ENCODE results near the gene TNIK.
"Not testable (repeated sequence)": the region's sequence is repeated elsewhere in the genome, so short reads cannot be mapped to it uniquely, and the experiment has no call there.

Gene TNIK

GRCh38 chr3:171248426-171249111, 211.6 kb downstream of the TNIK start:
- peak; percentile 70 for DNase-seq

- DNase-seq: no peak
Measured at GRCh38 chr3:171245796-171246765, 214.1 kb downstream of the TNIK start.

- no peak for DNase-seq
Measured at GRCh38 chr3:171242951-171243350, 217.3 kb downstream of the TNIK start.

- DNase-seq: no peak
Measured at GRCh38 chr3:171242170-171242569, 218.0 kb downstream of the TNIK start.

- not testable (repeated sequence) for DNase-seq
Measured at GRCh38 chr3:171241655-171242054, 218.6 kb downstream of the TNIK start.

GRCh38 chr3:171240504-171240835, 219.7 kb downstream of the TNIK start:
- no peak for DNase-seq

GRCh38 chr3:171239757-171240503, 220.3 kb downstream of the TNIK start:
- no peak for DNase-seq

- no peak for DNase-seq
Measured at GRCh38 chr3:171237009-171237385, 223.2 kb downstream of the TNIK start.

- no peak for DNase-seq
Measured at GRCh38 chr3:171236265-171237008, 223.8 kb downstream of the TNIK start.

GRCh38 chr3:171234298-171235010, 225.8 kb downstream of the TNIK start:
- no peak for DNase-seq

GRCh38 chr3:171231361-171231760, 228.8 kb downstream of the TNIK start:
- DNase-seq: no peak

- no peak for DNase-seq
Measured at GRCh38 chr3:171230865-171231264, 229.3 kb downstream of the TNIK start.

- no peak for DNase-seq
Measured at GRCh38 chr3:171229173-171229572, 231.0 kb downstream of the TNIK start.

GRCh38 chr3:171228240-171228639, 232.0 kb downstream of the TNIK start:
- DNase-seq: no peak

- no peak for DNase-seq
Measured at GRCh38 chr3:171227828-171228227, 232.4 kb downstream of the TNIK start.

GRCh38 chr3:171227359-171227758, 232.8 kb downstream of the TNIK start:
- no peak for DNase-seq

- no peak for DNase-seq
Measured at GRCh38 chr3:171226794-171227193, 233.4 kb downstream of the TNIK start.

- no peak for DNase-seq
Measured at GRCh38 chr3:171225708-171226107, 234.5 kb downstream of the TNIK start.

GRCh38 chr3:171225165-171225564, 235.0 kb downstream of the TNIK start:
- DNase-seq: peak; percentile 69

- DNase-seq: no peak
Measured at GRCh38 chr3:171223396-171223795, 236.8 kb downstream of the TNIK start.

- DNase-seq: no peak
Measured at GRCh38 chr3:171222995-171223394, 237.2 kb downstream of the TNIK start.

GRCh38 chr3:171221597-171221996, 238.6 kb downstream of the TNIK start:
- DNase-seq: no peak

Measured in activated CD4-positive, alpha-beta T cell treated with anti-CD3 and anti-CD28 coated beads, Interleukin-2, amount 50 U/mL, for 16 hours (primary cell).